Liver (tissue), 3 donors: ENCODE results near the gene ZNF189.

Experiments used
- EGR1 ChIP-seq, 2 donors: IDR thresholded peaks; 2 replicates each; pipeline ENCODE4 v1.6.1; 2016 to 2018; ENCODE audit warnings: antibody characterized with exemption in 2 of 2, low read depth in 2 of 2
- GABPA ChIP-seq, 2 donors: IDR thresholded peaks in 1 of 2; conservative IDR thresholded peaks in 1 of 2; 2 replicates each; pipeline ENCODE4 v1.6.1; 2016; ENCODE audit warnings: antibody characterized with exemption in 2 of 2, mild to moderate bottlenecking in 1 of 2, moderate library complexity in 1 of 2
- SP1 ChIP-seq: IDR thresholded peaks from 2 replicates; pipeline ENCODE4 v1.6.1; 2018; ENCODE audit warnings: antibody characterized with exemption, mild to moderate bottlenecking
- TAF1 ChIP-seq: conservative IDR thresholded peaks from 2 replicates; pipeline ENCODE4 v1.6.1; 2016; ENCODE audit warnings: antibody characterized with exemption, mild to moderate bottlenecking
- YY1 ChIP-seq: IDR thresholded peaks from 2 replicates; pipeline ENCODE4 v1.6.1; 2016; ENCODE audit warnings: antibody characterized with exemption, mild to moderate bottlenecking
- TF ChIP-seq, protein P1 (sequence below): fragments of 150-350 bp; IDR thresholded peaks from 2 replicates; pipeline ENCODE4 v1.5.1; 2017; ENCODE audit warnings: improper control_type of control experiment, low read depth, low read length; ENCODE audit not compliant: missing input control
- TF ChIP-seq, protein P2 (sequence below): IDR thresholded peaks from 2 replicates; pipeline ENCODE4 v1.6.1; 2016; ENCODE audit warnings: antibody characterized with exemption
- donor health status: healthy.
- donor health status: healthy.

DNA sequence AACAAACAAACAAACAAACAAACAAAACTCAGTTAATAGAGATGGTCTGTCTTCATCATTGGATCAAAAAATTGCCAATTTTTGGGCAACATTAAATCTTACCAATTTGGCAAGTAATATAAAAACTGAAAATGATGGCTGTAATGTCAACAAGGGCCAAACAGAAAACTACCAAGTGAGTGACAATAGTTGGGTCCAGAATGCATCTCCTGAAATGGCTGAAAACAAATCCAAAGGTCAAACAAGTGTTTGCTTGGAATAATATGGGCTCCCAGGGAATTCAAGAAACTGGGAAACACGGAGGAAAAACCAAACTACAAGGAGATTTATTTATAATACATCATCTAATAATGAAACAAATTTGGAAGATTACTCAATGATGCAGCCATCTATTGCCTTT lies 39.0 kb upstream of the ZNF189 start:
- TF ChIP-seq, protein P1, sequence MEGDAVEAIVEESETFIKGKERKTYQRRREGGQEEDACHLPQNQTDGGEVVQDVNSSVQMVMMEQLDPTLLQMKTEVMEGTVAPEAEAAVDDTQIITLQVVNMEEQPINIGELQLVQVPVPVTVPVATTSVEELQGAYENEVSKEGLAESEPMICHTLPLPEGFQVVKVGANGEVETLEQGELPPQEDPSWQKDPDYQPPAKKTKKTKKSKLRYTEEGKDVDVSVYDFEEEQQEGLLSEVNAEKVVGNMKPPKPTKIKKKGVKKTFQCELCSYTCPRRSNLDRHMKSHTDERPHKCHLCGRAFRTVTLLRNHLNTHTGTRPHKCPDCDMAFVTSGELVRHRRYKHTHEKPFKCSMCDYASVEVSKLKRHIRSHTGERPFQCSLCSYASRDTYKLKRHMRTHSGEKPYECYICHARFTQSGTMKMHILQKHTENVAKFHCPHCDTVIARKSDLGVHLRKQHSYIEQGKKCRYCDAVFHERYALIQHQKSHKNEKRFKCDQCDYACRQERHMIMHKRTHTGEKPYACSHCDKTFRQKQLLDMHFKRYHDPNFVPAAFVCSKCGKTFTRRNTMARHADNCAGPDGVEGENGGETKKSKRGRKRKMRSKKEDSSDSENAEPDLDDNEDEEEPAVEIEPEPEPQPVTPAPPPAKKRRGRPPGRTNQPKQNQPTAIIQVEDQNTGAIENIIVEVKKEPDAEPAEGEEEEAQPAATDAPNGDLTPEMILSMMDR: no peak
- TF ChIP-seq, protein P2, sequence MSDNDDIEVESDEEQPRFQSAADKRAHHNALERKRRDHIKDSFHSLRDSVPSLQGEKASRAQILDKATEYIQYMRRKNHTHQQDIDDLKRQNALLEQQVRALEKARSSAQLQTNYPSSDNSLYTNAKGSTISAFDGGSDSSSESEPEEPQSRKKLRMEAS: no peak
- TF ChIP-seq EGR1 (IDR thresholded peaks at IDR 0.05; ENCODE audit: low read depth in 2 of 2): no peak
- no peak for TF ChIP-seq GABPA (IDR thresholded peaks at IDR 0.05 in 1 of 2, conservative IDR thresholded peaks at IDR 0.05 in 1 of 2)
- TF ChIP-seq SP1: no peak
- TF ChIP-seq TAF1: no peak
- TF ChIP-seq YY1: no peak
